Lung (tissue), 12 donors: ENCODE results near the gene CRTAC1. TPM values are rescaled to one million over a fixed set of nuclear protein-coding genes. Genes with fewer than 3 reads are reported as not detected.

Experiments used
- ATAC-seq: fragments of 200-7000 bp; cut with Tn5 transposase; one replicate; pipeline ENCODE4 v1.9.1; 2020; ENCODE audit warnings: moderate number of reproducible peaks; ENCODE audit not compliant: insufficient read depth, low FRiP score
- DNase-seq, 3 donors: peaks; one replicate each; pipeline ENCODE4 v3.0.0-alpha.2; 2013 to 2017
- H3K27ac ChIP-seq, 2 donors: one replicate each; pipeline ENCODE4 v1.5.1; 2013; ENCODE audit warnings: mild to moderate bottlenecking in 2 of 2, moderate library complexity in 2 of 2, control low read depth in 1 of 2, inconsistent platforms in 1 of 2, low read depth in 1 of 2, low read length in 1 of 2
- H3K27me3 ChIP-seq, 3 donors: one replicate each; pipeline ENCODE4 v1.5.1; 2013; ENCODE audit warnings: low read length in 2 of 3; ENCODE audit not compliant: control insufficient read depth in 3 of 3, insufficient read depth in 3 of 3
- H3K36me3 ChIP-seq, 4 donors: one replicate each; pipeline ENCODE4 v1.5.1; 2013; ENCODE audit warnings: low read length in 4 of 4, mild to moderate bottlenecking in 1 of 4, moderate library complexity in 1 of 4; ENCODE audit not compliant: control insufficient read depth in 4 of 4, insufficient read depth in 4 of 4
- H3K4me1 ChIP-seq, 5 donors: one replicate each; pipeline ENCODE4 v1.5.1; 2013; ENCODE audit warnings: low read length in 5 of 5, mild to moderate bottlenecking in 2 of 5, moderate library complexity in 1 of 5; ENCODE audit not compliant: control insufficient read depth in 5 of 5, insufficient read depth in 5 of 5
- H3K4me3 ChIP-seq: one replicate; pipeline ENCODE4 v1.5.1; 2013; ENCODE audit warnings: mild to moderate bottlenecking, control low read depth, moderate library complexity
- H3K9ac ChIP-seq, 2 donors: one replicate each; pipeline ENCODE4 v1.5.1; 2013; ENCODE audit warnings: low read length in 2 of 2, control low read depth in 1 of 2; ENCODE audit not compliant: insufficient read depth in 1 of 2
- H3K9me3 ChIP-seq, 4 donors: one replicate each; pipeline ENCODE4 v1.5.1; 2013; ENCODE audit warnings: low read length in 3 of 4, mild to moderate bottlenecking in 1 of 4, moderate library complexity in 1 of 4; ENCODE audit not compliant: control insufficient read depth in 4 of 4, insufficient read depth in 3 of 4
- CTCF ChIP-seq: IDR thresholded peaks from 2 replicates; pipeline ENCODE4 v1.5.1; 2012; ENCODE audit warnings: mild to moderate bottlenecking; ENCODE audit errors: control extremely low read depth, extremely low read depth
- WGBS, 2 donors: extraction: QIAGEN DNeasy Blood & Tissue Kit; methylation state at CpG; one replicate each; pipeline ENCODE4 v1.1.7; 2013; 5-methylcytosine and 5-hydroxymethylcytosine counted together
- polyA plus RNA-seq, 2 donors: library from polyadenylated mRNA; stranded (reverse); fragments of 200-250 nt; gene quantifications; one replicate each; pipeline ENCODE4 v1.2.1, GENCODE V29; 2013
- total RNA-seq, 2 donors: library from RNA; depleted of rRNA in 1 of 2; stranded (reverse); fragments of >200 nt in 1 of 2; gene quantifications; one replicate each; pipeline ENCODE4 v1.2.1, GENCODE V29; 2014 to 2021
- donor health status: control.
- donor health status: control.
- donor health status: Bipolar disorder and iron deficiency.
- donor health status: healthy.
- donor health status: DM: yes; HTN: yes; CAD: no.

The CRTAC1 gene
- total and polyA plus RNA-seq, 4 donors: 45.8 to 82.4 (median 54.3) TPM

- no peak overlapping the region for H3K27ac ChIP-seq
- ATAC-seq (no peak), DNase-seq (no peak)
- H3K4me1 ChIP-seq: peaks cover 0 to 16% (median 9%) of the 10 kb centered on the region in 5 donors
- TF ChIP-seq CTCF: no peak
- WGBS, 2 donors: 91 to 92% methylated on average over 13 of the region's 13 CpGs
- no peak overlapping the region for H3K4me3 ChIP-seq
- H3K36me3 ChIP-seq: no peaks in the 10 kb centered on the region
- no peaks in the 10 kb centered on the region for H3K9me3 ChIP-seq
- H3K27me3 ChIP-seq: no peaks in the 10 kb centered on the region
- H3K9ac ChIP-seq: no peak overlapping the region
Observed at GRCh38 chr10:97896756-97897358, 133.6 kb downstream of the CRTAC1 start.

- no peak for TF ChIP-seq CTCF
- 59 to 65% methylated on average over 9 of the region's 9 CpGs for WGBS, 2 donors
- DNase-seq (peak in 1 of 3 donors; percentile 17), ATAC-seq (no peak)
- Histone ChIP-seq H3K27me3 (no peaks in the 10 kb centered on the region), H3K9me3 (no peaks in the 10 kb centered on the region), H3K4me1 (peaks cover 0 to 16% (median 12%) of the 10 kb centered on the region in 5 donors), H3K9ac (no peak overlapping the region), H3K4me3 (no peak overlapping the region), H3K27ac (no peak overlapping the region), H3K36me3 (no peaks in the 10 kb centered on the region)
Observed at GRCh38 chr10:97895915-97896314, 134.5 kb downstream of the CRTAC1 start.

- no peak overlapping the region for H3K27ac ChIP-seq
- H3K36me3 ChIP-seq: no peaks in the 10 kb centered on the region
- no peak for ATAC-seq
- H3K4me1 ChIP-seq: peaks cover 0 to 16% (median 12%) of the 10 kb centered on the region in 5 donors
- no peaks in the 10 kb centered on the region for H3K9me3 ChIP-seq
- H3K4me3 ChIP-seq: no peak overlapping the region
- 89 to 93% methylated on average over 13 of the region's 13 CpGs for WGBS, 2 donors
- DNase-seq: no peak
- no peak overlapping the region for H3K9ac ChIP-seq
- TF ChIP-seq CTCF: no peak
- no peaks in the 10 kb centered on the region for H3K27me3 ChIP-seq
Observed at GRCh38 chr10:97895084-97895483, 135.3 kb downstream of the CRTAC1 start.

- H3K4me1 ChIP-seq: peaks cover 0 to 17% (median 15%) of the 10 kb centered on the region in 5 donors
- H3K27me3 ChIP-seq: no peaks in the 10 kb centered on the region
- no peak overlapping the region for H3K27ac ChIP-seq
- 62 to 82% methylated on average over 3 of the region's 3 CpGs for WGBS, 2 donors
- no peak for DNase-seq
- TF ChIP-seq CTCF: no peak
- no peak overlapping the region for H3K4me3 ChIP-seq
- no peaks in the 10 kb centered on the region for H3K36me3 ChIP-seq
- H3K9me3 ChIP-seq: no peaks in the 10 kb centered on the region
- no peak for ATAC-seq
- no peak overlapping the region for H3K9ac ChIP-seq
Observed at GRCh38 chr10:97894092-97894491, 136.3 kb downstream of the CRTAC1 start.
